SK-N-SH (cell line): ENCODE measurements around the gene CDH4.

ENCODE experiments used
- EP300 ChIP-seq, 2 experiments: IDR thresholded peaks; 2 replicates each; pipeline versions ENCODE4 v1.4.0 to v1.6.1; 2012; ENCODE audit warnings: borderline replicate concordance in 1 of 2, low read depth in 1 of 2, low read length in 1 of 2
- FOXJ3 ChIP-seq: sonication (generic); formaldehyde crosslinking; IDR thresholded peaks from 2 replicates; pipeline ENCODE4 v1.5.1; 2020; ENCODE audit warnings: mild to moderate bottlenecking, missing genetic modification reagents
- POLR2AphosphoS5 ChIP-seq: IDR thresholded peaks from 2 replicates; pipeline ENCODE4 v1.6.1; 2012; ENCODE audit warnings: low read depth, low read length
- RAD21 ChIP-seq: IDR thresholded peaks from 2 replicates; pipeline ENCODE4 v1.6.1; 2012; ENCODE audit warnings: mild to moderate bottlenecking, low read length
- RFX5 ChIP-seq: IDR thresholded peaks from 2 replicates; pipeline ENCODE4 v1.6.1; 2012; ENCODE audit warnings: mild to moderate bottlenecking, improper control_type of control experiment, low read length
- RXRA ChIP-seq: IDR thresholded peaks from 2 replicates; pipeline ENCODE4 v1.4.0; 2012; ENCODE audit warnings: low read depth, mild to moderate bottlenecking, borderline replicate concordance
- SMC3 ChIP-seq: IDR thresholded peaks from 2 replicates; pipeline ENCODE4 v1.6.1; 2012; ENCODE audit warnings: low read depth, low read length, improper control_type of control experiment
- YY1 ChIP-seq: IDR thresholded peaks from 2 replicates; pipeline ENCODE4 v1.4.0; 2012; ENCODE audit warnings: low read depth, mild to moderate bottlenecking
- TF ChIP-seq, protein P1 (sequence below): fragments of 200-600 bp; sonication (generic); IDR thresholded peaks from 2 replicates; pipeline ENCODE4 v1.6.1; 2017; ENCODE audit warnings: antibody characterized with exemption, mild to moderate bottlenecking, moderate library complexity
- TF ChIP-seq, protein P2 (sequence below): IDR thresholded peaks from 2 replicates; pipeline ENCODE4 v1.6.1; 2012; ENCODE audit warnings: mild to moderate bottlenecking, low read depth, low read length, moderate library complexity

DNA sequence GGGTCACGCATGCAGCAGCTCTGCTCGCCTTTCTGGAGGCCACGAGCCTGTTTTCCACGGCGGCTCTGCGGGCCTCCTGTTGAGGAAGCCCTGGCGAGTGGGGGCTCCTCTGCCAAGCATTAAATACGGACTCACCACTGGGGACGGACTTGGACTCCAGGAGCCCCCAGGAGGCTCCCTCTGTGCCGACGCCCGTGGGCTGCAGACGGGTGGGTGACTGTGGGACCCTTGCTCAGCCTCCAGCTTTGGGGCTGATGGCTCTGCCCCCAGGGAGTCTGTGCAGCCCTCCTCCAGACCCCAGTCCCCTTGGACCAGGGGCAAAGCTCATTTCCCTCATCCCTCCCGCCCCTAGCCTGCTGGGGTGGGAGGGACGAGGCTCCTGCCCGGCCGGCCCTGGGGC, 577.5 kb downstream of the CDH4 start:
- TF ChIP-seq EP300 (IDR thresholded peaks at IDR 0.05; ENCODE audit: borderline replicate concordance in 1 of 2, low read depth in 1 of 2, low read length in 1 of 2) (no peak), POLR2AphosphoS5 (no peak), RAD21 (no peak), FOXJ3 (CRISPR knock-in tag) (no peak), SMC3 (no peak), YY1 (no peak), RXRA (no peak), RFX5 (no peak)
- TF ChIP-seq, protein P1, sequence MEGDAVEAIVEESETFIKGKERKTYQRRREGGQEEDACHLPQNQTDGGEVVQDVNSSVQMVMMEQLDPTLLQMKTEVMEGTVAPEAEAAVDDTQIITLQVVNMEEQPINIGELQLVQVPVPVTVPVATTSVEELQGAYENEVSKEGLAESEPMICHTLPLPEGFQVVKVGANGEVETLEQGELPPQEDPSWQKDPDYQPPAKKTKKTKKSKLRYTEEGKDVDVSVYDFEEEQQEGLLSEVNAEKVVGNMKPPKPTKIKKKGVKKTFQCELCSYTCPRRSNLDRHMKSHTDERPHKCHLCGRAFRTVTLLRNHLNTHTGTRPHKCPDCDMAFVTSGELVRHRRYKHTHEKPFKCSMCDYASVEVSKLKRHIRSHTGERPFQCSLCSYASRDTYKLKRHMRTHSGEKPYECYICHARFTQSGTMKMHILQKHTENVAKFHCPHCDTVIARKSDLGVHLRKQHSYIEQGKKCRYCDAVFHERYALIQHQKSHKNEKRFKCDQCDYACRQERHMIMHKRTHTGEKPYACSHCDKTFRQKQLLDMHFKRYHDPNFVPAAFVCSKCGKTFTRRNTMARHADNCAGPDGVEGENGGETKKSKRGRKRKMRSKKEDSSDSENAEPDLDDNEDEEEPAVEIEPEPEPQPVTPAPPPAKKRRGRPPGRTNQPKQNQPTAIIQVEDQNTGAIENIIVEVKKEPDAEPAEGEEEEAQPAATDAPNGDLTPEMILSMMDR, result no peak
- TF ChIP-seq, protein P2, sequence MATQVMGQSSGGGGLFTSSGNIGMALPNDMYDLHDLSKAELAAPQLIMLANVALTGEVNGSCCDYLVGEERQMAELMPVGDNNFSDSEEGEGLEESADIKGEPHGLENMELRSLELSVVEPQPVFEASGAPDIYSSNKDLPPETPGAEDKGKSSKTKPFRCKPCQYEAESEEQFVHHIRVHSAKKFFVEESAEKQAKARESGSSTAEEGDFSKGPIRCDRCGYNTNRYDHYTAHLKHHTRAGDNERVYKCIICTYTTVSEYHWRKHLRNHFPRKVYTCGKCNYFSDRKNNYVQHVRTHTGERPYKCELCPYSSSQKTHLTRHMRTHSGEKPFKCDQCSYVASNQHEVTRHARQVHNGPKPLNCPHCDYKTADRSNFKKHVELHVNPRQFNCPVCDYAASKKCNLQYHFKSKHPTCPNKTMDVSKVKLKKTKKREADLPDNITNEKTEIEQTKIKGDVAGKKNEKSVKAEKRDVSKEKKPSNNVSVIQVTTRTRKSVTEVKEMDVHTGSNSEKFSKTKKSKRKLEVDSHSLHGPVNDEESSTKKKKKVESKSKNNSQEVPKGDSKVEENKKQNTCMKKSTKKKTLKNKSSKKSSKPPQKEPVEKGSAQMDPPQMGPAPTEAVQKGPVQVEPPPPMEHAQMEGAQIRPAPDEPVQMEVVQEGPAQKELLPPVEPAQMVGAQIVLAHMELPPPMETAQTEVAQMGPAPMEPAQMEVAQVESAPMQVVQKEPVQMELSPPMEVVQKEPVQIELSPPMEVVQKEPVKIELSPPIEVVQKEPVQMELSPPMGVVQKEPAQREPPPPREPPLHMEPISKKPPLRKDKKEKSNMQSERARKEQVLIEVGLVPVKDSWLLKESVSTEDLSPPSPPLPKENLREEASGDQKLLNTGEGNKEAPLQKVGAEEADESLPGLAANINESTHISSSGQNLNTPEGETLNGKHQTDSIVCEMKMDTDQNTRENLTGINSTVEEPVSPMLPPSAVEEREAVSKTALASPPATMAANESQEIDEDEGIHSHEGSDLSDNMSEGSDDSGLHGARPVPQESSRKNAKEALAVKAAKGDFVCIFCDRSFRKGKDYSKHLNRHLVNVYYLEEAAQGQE, result no peak
